Measurements from ENCODE around the gene L3HYPDH.
"Not testable (repeated sequence)": the region's sequence is repeated elsewhere in the genome, so short reads cannot be mapped to it uniquely, and the experiment has no call there.

The L3HYPDH gene

DNA sequence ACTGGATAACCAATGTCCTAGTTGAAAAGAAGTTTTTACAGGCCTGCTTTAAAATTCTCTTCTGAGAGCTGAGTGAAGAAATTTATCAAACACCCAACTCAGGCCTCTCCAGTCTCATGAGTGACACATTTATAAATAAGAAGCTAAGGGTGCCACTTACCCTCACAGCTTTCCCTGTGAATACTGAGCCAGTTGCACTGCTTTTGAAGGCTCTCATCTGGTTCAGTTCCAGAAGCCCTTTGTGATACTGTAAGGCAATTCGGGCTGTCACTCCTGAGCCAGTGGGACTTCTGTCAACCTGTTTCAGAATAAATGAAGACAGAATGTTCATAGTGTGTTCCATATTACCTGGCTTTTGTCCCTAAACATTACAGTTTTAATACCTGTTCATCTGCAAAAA, 8.5 kb downstream of the L3HYPDH start:
- no peak for DNase-seq

- DNase-seq, result no peak
These were observed 10.0 kb downstream of the L3HYPDH start for GRCh38 chr14:59474172-59474571.

DNA sequence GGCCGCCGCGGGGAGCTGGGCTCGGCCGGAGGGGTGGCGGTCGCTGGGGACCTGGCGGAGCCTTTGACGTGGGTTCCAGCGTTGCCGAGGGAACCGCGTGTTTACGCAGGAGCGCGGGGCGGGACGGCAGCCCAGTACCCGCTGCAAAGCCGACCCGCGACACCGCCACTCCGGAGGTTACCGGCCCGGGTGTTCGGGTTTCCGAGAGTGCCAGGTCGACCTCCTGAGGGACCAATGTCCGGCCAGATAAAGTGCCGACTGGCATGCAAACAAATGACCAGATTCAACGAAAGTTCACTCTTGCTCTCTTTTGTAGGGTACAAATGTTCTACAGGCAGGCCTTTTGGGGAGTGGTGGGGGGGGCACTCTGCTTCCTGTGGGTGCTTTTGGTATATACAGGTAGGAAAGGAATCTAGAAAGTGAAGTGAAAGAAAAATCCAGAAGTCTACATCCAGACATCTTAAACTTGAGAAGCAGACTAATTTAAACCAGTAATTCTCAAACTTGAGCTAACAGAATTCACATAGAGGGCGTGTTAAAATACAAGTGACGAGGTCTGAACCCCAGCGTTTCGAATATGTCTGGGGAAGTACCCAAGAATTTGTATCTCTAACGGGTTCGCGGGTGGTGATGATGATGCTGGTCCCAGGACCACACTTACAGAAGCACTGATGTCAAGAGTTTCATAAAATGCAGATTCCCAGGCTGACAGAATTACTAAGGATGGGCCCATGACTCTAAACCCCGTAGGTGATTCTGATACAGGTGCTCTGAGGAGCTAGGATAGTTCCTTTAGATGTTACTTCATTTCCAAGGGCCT, 18.7 kb downstream of the L3HYPDH start, which contains the start of gene GPR135:
Gene GPR135 (minus strand): TSS at position 65 of the 820 bp plus-strand sequence. CDS start 154 bp downstream, outside the sequence.
- DNase-seq, result no peak

GRCh38 chr14:59464486-59465315, 19.5 kb downstream of the L3HYPDH start:
- peak; percentile 40 for DNase-seq

- no peak for DNase-seq
These were observed 20.3 kb downstream of the L3HYPDH start for GRCh38 chr14:59463787-59464485.

- DNase-seq, result no peak
These were observed 22.3 kb downstream of the L3HYPDH start for GRCh38 chr14:59461891-59462290.

- DNase-seq, result no peak
These were observed 23.8 kb downstream of the L3HYPDH start for GRCh38 chr14:59460378-59460777.

- DNase-seq, result no peak
These were observed 25.7 kb downstream of the L3HYPDH start for GRCh38 chr14:59458486-59458885.

DNA sequence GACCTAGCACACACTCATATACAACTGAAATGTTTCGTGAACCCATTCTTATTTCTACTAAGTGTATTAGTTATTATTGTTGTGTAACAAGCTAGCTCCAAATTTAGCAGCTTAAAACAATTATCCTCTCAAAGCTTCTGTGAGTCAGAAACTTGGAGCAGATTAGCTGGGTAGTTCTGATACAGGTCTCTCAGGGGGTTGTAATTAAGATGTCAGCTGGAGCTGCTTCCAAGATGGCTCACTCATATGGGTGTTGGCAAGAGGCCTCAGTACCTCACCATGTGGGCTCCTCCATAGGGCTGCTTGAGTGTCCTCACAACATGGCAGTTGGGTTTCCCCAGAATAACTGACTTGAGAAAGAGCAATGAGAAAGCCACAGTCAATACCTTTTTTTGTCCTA, 28.8 kb downstream of the L3HYPDH start:
- no peak for DNase-seq

- DNase-seq, result no peak
These were observed 30.1 kb downstream of the L3HYPDH start for GRCh38 chr14:59454139-59454538.

DNA sequence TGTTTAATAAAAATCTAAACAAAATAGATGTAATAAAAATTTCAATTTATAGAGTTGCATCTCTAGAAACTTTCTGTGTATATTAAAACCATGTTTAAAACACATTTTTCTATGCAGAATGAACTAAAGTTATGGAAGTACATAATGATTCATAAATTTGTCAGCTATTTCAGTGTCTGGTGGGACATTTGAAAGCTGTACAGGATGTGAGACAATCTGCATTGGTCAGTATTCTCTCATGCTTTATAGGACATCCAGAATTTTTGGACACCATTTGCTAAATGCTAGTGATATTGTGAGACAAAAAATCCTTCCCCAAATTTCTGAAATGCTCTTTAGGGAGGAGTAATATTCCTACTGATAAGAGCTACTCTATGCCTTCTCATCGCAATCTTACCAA, 32.4 kb downstream of the L3HYPDH start:
- DNase-seq, result no peak

DNA sequence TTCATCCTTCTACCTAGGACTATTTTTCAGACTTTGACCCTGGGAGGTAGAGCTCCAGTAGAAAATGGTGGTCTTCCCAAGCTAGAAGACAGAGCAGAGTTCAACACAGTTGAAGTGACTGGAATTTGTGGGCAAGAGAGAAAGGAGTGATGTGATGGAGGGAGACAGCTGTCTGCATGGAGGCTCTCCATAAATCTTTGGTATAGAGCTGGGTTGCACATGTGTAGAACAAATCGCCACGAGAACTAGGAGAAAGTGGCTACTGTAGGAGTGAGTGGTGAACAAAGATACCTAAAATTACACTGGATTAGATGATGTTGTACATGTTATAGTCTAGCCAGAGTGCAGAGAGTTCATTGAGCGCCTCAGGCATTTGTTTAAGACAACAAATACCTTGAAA, 33.5 kb downstream of the L3HYPDH start:
- DNase-seq, result no peak

DNA sequence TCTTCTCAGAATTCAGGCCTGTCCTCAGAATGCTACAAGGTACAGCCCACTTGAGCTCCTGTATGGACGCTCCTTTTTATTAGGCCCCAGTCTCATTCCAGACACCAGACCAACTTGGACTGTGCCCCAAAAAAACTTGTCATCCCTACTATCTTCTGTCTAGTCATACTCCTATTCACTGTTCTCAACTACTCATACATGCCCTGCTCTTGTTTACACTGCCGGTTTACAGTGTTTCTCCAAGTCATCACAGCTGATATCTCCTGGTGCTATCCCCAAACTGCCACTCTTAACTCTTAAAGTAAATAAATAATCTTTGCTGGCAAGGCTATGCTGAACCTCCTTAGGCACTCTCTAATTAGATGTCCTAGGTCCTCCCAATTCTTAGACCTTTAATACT, 35.5 kb downstream of the L3HYPDH start:
- DNase-seq, result not testable (repeated sequence)

DNA sequence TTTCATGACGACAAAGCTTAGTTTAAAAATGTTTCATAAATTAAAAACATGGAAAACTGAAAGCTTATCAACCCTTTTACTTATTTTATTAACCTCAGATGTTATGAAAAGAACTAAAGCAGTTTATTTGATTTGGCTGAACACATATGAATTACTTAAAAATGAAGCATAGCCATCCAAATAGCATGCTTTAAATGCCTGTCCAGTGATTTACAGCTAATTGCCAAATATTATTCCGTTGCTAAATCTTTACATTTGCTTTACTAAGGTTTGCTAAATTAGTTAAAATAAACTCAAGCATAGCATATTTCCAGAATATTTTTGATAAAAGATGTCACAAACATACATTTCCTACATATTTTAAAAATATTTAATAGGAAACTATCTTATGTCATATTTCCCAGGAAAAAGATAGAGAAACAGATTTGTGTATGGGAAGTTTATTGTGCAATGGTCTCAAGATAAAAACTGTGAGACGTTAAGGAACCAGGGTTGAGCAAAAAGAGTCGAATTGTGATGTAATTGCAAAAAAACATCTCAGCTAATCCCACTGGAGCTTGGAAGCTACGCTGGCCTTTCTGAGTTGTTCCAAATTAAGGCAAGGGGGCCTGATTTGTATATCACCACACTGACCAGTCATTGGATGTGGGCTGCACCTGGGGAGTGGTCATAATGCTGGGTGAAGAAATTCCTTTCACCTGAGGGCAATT, 44.8 kb downstream of the L3HYPDH start:
- DNase-seq, result no peak

DNA sequence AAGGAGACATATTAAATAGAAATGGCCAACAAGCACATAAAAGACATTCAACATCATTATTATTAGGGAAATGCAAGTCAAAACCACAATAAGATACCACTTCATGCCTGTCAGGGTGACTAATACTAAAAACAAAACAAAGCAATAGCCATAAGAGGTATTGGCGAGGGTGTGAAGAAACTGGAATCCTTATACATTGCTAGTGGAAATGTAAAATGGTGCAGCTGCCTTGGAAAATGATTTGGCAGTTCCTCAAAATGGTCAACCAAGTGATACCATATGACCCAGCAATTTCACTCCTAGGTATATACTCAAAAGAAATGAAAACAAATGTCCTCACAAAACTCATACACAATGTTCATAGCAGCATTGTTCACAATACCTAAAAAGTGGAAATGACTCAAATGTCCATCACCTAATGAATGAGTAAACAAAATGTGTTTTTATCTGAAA, 46.0 kb downstream of the L3HYPDH start:
- no peak for DNase-seq

GRCh38 chr14:59435987-59436386, 48.2 kb downstream of the L3HYPDH start:
- DNase-seq, result no peak

DNA sequence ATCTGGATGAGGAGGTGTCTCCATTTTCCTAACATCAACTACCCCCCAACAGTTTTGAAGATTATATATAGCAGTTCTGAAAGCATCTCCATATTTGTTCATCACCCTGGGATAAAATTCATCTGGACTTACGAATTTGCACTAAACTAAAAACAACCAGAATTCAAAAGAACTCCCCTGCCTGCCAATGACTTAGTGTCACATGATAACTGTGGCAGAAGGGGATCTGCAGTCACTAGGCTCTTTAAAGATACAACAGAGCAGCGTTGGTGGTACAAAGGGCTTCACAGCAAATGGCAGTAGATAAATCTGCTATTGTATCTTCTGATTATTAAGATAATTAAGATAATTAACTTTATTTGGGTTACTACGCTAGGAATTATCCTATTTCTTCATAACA, 49.1 kb downstream of the L3HYPDH start:
- DNase-seq, result no peak

- DNase-seq, result no peak
These were observed 54.4 kb downstream of the L3HYPDH start for GRCh38 chr14:59429790-59430189.

DNA sequence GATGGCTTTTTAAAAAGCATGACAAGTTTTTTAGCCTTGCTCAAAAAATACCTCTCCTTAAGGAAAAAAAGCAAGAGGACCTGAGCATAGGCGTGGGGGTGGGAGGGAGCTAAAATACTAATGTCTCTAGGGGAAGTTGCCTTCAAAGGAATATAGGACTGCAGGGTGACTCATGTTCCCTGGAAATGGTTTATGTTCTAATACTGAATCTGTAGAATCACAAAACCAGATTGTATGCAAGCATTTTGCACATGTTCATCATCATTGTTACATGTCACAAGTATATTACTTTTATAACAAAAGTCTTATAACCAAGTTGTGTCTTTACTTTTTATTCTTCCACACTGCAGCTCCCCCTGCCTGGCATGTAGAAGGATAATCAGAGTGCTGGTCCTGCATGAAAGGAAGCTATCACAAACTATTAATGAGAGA, 55.6 kb downstream of the L3HYPDH start:
- DNase-seq, result no peak

DNA sequence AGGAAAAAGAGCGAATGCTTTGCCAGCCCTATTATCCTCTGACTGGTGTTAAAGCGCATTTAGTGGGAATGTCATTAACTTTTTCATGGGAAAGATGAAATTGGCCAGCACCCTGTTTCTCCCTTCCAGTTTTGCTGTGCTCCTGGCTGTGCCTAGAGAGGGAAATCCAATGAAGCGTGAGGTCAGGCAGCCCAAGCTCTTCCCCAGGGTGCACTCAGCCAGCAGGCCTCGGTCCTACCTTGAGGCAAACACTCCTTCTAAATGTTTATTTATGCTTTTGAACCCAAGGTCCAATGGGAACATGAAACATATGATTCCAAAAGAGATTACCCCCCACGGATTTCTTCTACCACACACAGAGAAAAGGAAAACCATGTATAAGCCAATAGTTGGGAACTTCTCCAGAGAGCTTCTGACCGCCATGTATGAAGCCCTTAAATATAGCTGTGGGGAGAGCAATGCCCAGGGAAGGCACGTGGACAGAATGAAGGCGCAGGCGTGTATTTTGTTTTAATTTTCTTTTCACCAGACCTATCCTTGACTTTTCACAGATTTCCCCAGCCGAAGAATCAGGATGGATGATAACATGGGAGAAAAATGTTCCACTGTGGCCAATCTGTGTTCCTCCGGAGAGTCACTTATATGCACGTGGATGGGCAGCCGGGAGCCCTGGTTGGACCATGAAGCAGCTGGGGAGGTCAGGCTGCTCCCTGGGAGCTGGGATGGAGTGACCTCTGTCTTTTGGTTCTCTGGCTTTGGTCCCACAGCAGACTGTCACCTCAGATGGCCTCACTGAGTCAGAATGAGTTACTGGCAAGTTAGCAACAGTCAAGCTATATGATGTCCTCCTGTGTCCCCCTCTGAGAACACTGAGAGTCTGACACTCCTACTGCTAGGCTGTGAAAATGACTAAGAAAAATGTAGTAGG, 56.3 kb downstream of the L3HYPDH start:
- no peak for DNase-seq

- no peak for DNase-seq
These were observed 58.8 kb downstream of the L3HYPDH start for GRCh38 chr14:59425322-59425935.

Measured in NCI-H2227 treated with DMSO at 0.1 percent for 48 hours (cell line).